HepG2 (cell line): Measurements from ENCODE around the gene RECQL5. TPM values are rescaled to one million over a fixed set of nuclear protein-coding genes. Genes with fewer than 3 reads are reported as not detected.

Experiments
- ATAC-seq: fragments of 200-7000 bp; cut with Tn5 transposase; 3 replicates; pipeline ENCODE4 v1.9.1; 2020; ENCODE audit warnings: mild to moderate bottlenecking, moderate library complexity
- BruUV-seq: library from RNA; stranded (reverse); fragments of 400-500 nt; replicated peaks from 2 replicates; lab custom pipeline; 2021; lab: Mats Ljungman, UMichigan
- CTCF ChIA-PET: fragments of 300-600 bp; formaldehyde crosslinking; extraction: SDS; loops from one replicate; lab custom pipeline; 2021; ENCODE audit warnings: low total read pairs, inconsistent platforms, low intra/inter-chr PET ratio; lab: Yijun Ruan, JAX
- POLR2A ChIA-PET: fragments of 350-600 bp; sonication (Branson Sonifier 250); formaldehyde crosslinking; loops from one replicate; lab custom pipeline; 2020; ENCODE audit warnings: antibody characterized with exemption, inconsistent platforms; lab: Yijun Ruan, JAX
- DNase-seq: peaks from one replicate; pipeline ENCODE4 v3.0.0-alpha.2; 2015; ENCODE audit warnings: low spot score
- FAIRE-seq: peaks from 3 replicates; lab custom pipeline; 2011; peaks lifted over from hg19 to GRCh38; lab: Jason Lieb, UNC
- H2AFZ ChIP-seq: one replicate; pipeline ENCODE4 v1.6.1; 2011; ENCODE audit warnings: low read length, inconsistent platforms
- H3K27ac ChIP-seq: fragments of 300-600 bp; 3 replicates; pipeline ENCODE4 v1.8.0; 2011; ENCODE audit warnings: mixed run types, mild to moderate bottlenecking, mixed read lengths, low read length, inconsistent platforms; ENCODE audit not compliant: insufficient read depth; ENCODE audit errors: extremely low read length
- H3K27me3 ChIP-seq, 2 experiments: fragments of 200-600 bp in 1 of 2; 2 replicates in 1 of 2; 3 replicates in 1 of 2; pipeline versions ENCODE4 v1.6.0 to v1.8.0; 2011; ENCODE audit warnings: low read length in 2 of 2, mild to moderate bottlenecking in 2 of 2, moderate library complexity in 2 of 2, inconsistent platforms in 1 of 2; ENCODE audit not compliant: insufficient read depth in 2 of 2, control insufficient read depth in 1 of 2
- H3K36me3 ChIP-seq, 2 experiments: fragments of 200-600 bp in 1 of 2; replicated peaks in 1 of 2; 2 replicates in 1 of 2; 3 replicates in 1 of 2; pipeline versions ENCODE4 v1.5.1 to v1.8.0; 2011; ENCODE audit warnings: low read length in 2 of 2, inconsistent platforms in 1 of 2; ENCODE audit not compliant: insufficient read depth in 2 of 2, control insufficient read depth in 1 of 2
- H3K4me1 ChIP-seq: 2 replicates; pipeline ENCODE4 v1.5.1; 2012; ENCODE audit warnings: low read length, inconsistent platforms; ENCODE audit not compliant: insufficient read depth
- H3K4me2 ChIP-seq: 2 replicates; pipeline ENCODE4 v1.6.0; 2011; ENCODE audit warnings: low read depth, low read length, inconsistent platforms
- H3K4me3 ChIP-seq, 3 experiments: fragments of 200-600 bp in 1 of 3; sonication (generic), shearing (Covaris generic) in 1 of 3; replicated peaks in 1 of 3; 2 replicates each; pipeline ENCODE4 v1.5.1; 2011 to 2016; ENCODE audit warnings: low read length in 3 of 3, inconsistent platforms in 2 of 3, low read depth in 2 of 3, mild to moderate bottlenecking in 2 of 3, control low read depth in 1 of 3, mixed read lengths in 1 of 3; ENCODE audit not compliant: insufficient read depth in 1 of 3
- H3K79me2 ChIP-seq: one replicate; pipeline ENCODE4 v1.6.1; 2011; ENCODE audit warnings: low read length, inconsistent platforms; ENCODE audit not compliant: insufficient read depth
- H3K9ac ChIP-seq: 2 replicates; pipeline ENCODE4 v1.6.0; 2011; ENCODE audit warnings: mild to moderate bottlenecking, low read depth, low read length, inconsistent platforms; ENCODE audit not compliant: insufficient read depth
- H3K9me3 ChIP-seq: 2 replicates; pipeline ENCODE4 v1.5.1; 2012; ENCODE audit warnings: mild to moderate bottlenecking, low read length
- H4K20me1 ChIP-seq: 2 replicates; pipeline ENCODE4 v1.6.0; 2011; ENCODE audit warnings: inconsistent platforms, mild to moderate bottlenecking, low read length, moderate library complexity; ENCODE audit not compliant: insufficient read depth
- AGO1 ChIP-seq: fragments of 200-400 bp; formaldehyde crosslinking; IDR thresholded peaks from 2 replicates; pipeline ENCODE4 v1.6.1; 2017; ENCODE audit warnings: mild to moderate bottlenecking, low read depth, low read length, moderate library complexity; ENCODE audit not compliant: poor library complexity, severe bottlenecking
- AGO2 ChIP-seq: fragments of 200-400 bp; formaldehyde crosslinking; optimal IDR thresholded peaks from 2 replicates; pipeline ENCODE3; 2017; ENCODE audit warnings: mild to moderate bottlenecking, low read depth, low read length, moderate library complexity
- DNMT1 ChIP-seq: sonication (generic); formaldehyde crosslinking; IDR thresholded peaks from 2 replicates; pipeline ENCODE4 v1.5.1; 2020; ENCODE audit warnings: mild to moderate bottlenecking, missing genetic modification reagents
- MYC ChIP-seq: sonication (generic); formaldehyde crosslinking; IDR thresholded peaks from 2 replicates; pipeline ENCODE4 v1.9.0; 2021; ENCODE audit warnings: missing genetic modification reagents, borderline replicate concordance
- TSC22D2 ChIP-seq: sonication (generic); formaldehyde crosslinking; IDR thresholded peaks from 2 replicates; pipeline ENCODE4 v1.5.1; 2020; ENCODE audit warnings: missing genetic modification reagents, mild to moderate bottlenecking, borderline replicate concordance
- XRCC5 ChIP-seq: fragments of 200-400 bp; formaldehyde crosslinking; optimal IDR thresholded peaks from 2 replicates; pipeline ENCODE3; 2017; ENCODE audit warnings: mild to moderate bottlenecking, low read length
- WGBS: methylation state at CpG from one replicate; pipeline ENCODE4 v1.1.6; 2017; ENCODE audit warnings: low lambda C conversion rate; 5-methylcytosine and 5-hydroxymethylcytosine counted together
- in situ Hi-C: cut with HindIII; loops from 2 replicates; pipeline ENCODE4 v1.10.0; 2017; ENCODE audit warnings: low pct_unique_long_range_greater_than_20kb; ENCODE audit not compliant: extremely low pct_ligation_motif_present
- intact Hi-C: fragments of 100-400 bp; cut with micrococcal nuclease; formaldehyde crosslinking; loops from one replicate; pipeline ENCODE4 v1.10.0; 2022; ENCODE audit not compliant: unreplicated experiment
- polyA plus RNA-seq, 8 experiments: library from polyadenylated mRNA; depleted of rRNA in 3 of 8; stranded (reverse) in 7 of 8; unstranded in 1 of 8; fragments of >200 nt; fragmentation: Illumina TruSeq in 4 of 8; extraction: Trizol in 4 of 8; gene quantifications; 2 replicates each; pipeline versions ENCODE4 v1.2.1 to v1.2.3, GENCODE V29; 2011 to 2016; ENCODE audit warnings: low read depth in 4 of 8, missing spikeins in 1 of 8, mixed read lengths in 1 of 8; ENCODE audit not compliant: insufficient read depth in 1 of 8
- total RNA-seq, 5 experiments: library from RNA; depleted of rRNA; stranded (reverse); fragments of >200 nt; fragmentation: Illumina TruSeq; extraction: Trizol; gene quantifications; 2 replicates each; pipeline ENCODE4 v1.2.3, GENCODE V29; 2016; ENCODE audit warnings: low read depth in 1 of 5
- TF ChIP-seq, protein P1 (sequence below): sonication (generic); formaldehyde crosslinking; IDR thresholded peaks from 2 replicates; pipeline ENCODE4 v1.5.0; 2020; ENCODE audit warnings: mild to moderate bottlenecking, missing genetic modification reagents, moderate library complexity

Gene RECQL5
- total and polyA plus RNA-seq, 2 of the 13 experiments (the other 11 are each of a cell fraction or from before 2014, with no cell fraction given) = 27.7 to 32.0 TPM

GRCh38 chr17:75619506-75620431 lies 47.2 kb downstream of the RECQL5 start (continued):
- TF ChIP-seq, protein P1, sequence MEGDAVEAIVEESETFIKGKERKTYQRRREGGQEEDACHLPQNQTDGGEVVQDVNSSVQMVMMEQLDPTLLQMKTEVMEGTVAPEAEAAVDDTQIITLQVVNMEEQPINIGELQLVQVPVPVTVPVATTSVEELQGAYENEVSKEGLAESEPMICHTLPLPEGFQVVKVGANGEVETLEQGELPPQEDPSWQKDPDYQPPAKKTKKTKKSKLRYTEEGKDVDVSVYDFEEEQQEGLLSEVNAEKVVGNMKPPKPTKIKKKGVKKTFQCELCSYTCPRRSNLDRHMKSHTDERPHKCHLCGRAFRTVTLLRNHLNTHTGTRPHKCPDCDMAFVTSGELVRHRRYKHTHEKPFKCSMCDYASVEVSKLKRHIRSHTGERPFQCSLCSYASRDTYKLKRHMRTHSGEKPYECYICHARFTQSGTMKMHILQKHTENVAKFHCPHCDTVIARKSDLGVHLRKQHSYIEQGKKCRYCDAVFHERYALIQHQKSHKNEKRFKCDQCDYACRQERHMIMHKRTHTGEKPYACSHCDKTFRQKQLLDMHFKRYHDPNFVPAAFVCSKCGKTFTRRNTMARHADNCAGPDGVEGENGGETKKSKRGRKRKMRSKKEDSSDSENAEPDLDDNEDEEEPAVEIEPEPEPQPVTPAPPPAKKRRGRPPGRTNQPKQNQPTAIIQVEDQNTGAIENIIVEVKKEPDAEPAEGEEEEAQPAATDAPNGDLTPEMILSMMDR = peak; percentile 86
- TF ChIP-seq XRCC5 (peak; percentile 88), MYC (CRISPR knock-in tag) (0 out of 2 replicates have a peak, but pooled peaks have one; percentile 26)

DNA sequence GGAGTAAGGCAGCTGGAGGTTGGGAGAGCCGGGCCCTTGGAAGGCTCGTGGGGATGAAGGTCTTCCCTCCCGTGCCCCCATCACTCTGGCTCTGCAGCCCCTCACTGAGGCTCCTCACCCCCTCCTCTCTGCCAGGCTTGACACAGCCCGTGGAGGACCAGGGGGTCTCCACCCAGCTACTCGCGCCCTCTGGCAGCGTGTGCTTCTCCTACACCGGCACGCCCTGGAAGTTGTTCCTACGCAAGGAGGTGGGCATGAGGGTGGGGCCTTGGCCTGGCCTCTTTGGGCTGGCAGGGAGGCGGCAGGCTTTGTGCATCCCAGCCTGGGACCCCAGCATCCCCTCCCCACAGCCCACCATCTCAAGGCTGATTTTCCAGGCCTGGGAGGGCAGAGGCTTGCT lies 49.3 kb downstream of the RECQL5 start:
- no peak overlapping the region for H3K9ac ChIP-seq
- H3K9me3 ChIP-seq = no peaks in the 10 kb centered on the region
- H3K4me2 ChIP-seq = no peak overlapping the region
- WGBS = 91% methylated on average over 10 of the region's 11 CpGs
- no peak for ATAC-seq
- no peaks in the 10 kb centered on the region for H3K27me3 ChIP-seq
- BruUV-seq = no TSS peak
- POLR2A ChIA-PET = interaction anchor here (1.4 to 1.8 kb wide), 3 partner anchors 12 to 29 kb away, joined by 3 to 6 read pairs (median 4); partner anchors contain the start of gene SMIM5
- intact Hi-C loops = no loop called here
- no peaks in the 10 kb centered on the region for H3K36me3 ChIP-seq
- no peak overlapping the region for H3K4me3 ChIP-seq
- TF ChIP-seq DNMT1 (CRISPR knock-in tag) (0 out of 2 replicates have a peak, but pooled peaks have one; percentile 27), TSC22D2 (CRISPR knock-in tag) (no peak), AGO1 (peak; percentile 28), AGO2 (peak; percentile 51)
- H2AFZ ChIP-seq = no peak overlapping the region
- no peaks in the 10 kb centered on the region for H3K79me2 ChIP-seq
- no peak for FAIRE-seq
- H3K27ac ChIP-seq = no peak overlapping the region
- H3K4me1 ChIP-seq = peaks cover 25% of the 10 kb centered on the region
- in situ Hi-C loops = loop anchor here (10.0 kb wide), 1 partner anchor 137 kb away; no protein-coding TSS in a partner anchor
- CTCF ChIA-PET = no interaction called here
- no peaks in the 10 kb centered on the region; the same call in 1 of the 2 replicates for H4K20me1 ChIP-seq
- no peak for DNase-seq
